Mesenchymal stem cell (in vitro differentiated cells and primary cell): ENCODE measurements around the gene NES.
"Not testable (repeated sequence)": the region's sequence is repeated elsewhere in the genome, so short reads cannot be mapped to it uniquely, and the experiment has no call there.

ENCODE experiments used
- DNase-seq: peaks from one replicate; pipeline ENCODE4 v3.0.0-alpha.2; 2013
- H2AFZ ChIP-seq: one replicate; pipeline ENCODE4 v1.6.1; 2013; ENCODE audit warnings: low read depth, mild to moderate bottlenecking, control low read depth, inconsistent platforms, low read length, moderate library complexity
- H2AK5ac ChIP-seq: 2 replicates; pipeline ENCODE4 v1.6.1; 2013; ENCODE audit warnings: low read length, moderate library complexity, mild to moderate bottlenecking, inconsistent platforms; ENCODE audit not compliant: severe bottlenecking
- H2BK120ac ChIP-seq: one replicate; pipeline ENCODE4 v1.6.1; 2013; ENCODE audit warnings: low read depth, mild to moderate bottlenecking, inconsistent platforms, low read length, moderate library complexity
- H2BK12ac ChIP-seq, 2 experiments: one replicate each; pipeline ENCODE4 v1.6.1; 2013; ENCODE audit warnings: inconsistent platforms in 2 of 2, low read length in 2 of 2, mild to moderate bottlenecking in 2 of 2, moderate library complexity in 2 of 2, control low read depth in 1 of 2
- H2BK15ac ChIP-seq: one replicate; pipeline ENCODE4 v1.6.1; 2013; ENCODE audit warnings: mild to moderate bottlenecking, low read depth, inconsistent platforms; ENCODE audit not compliant: poor library complexity, severe bottlenecking
- H2BK5ac ChIP-seq: 2 replicates; pipeline ENCODE4 v1.6.1; 2013; ENCODE audit warnings: low read depth, mild to moderate bottlenecking, low read length, control low read depth, inconsistent platforms; ENCODE audit not compliant: poor library complexity, severe bottlenecking
- H3K14ac ChIP-seq, 2 experiments: one replicate each; pipeline ENCODE4 v1.6.1; 2013; ENCODE audit warnings: inconsistent platforms in 2 of 2, low read length in 2 of 2, control low read depth in 1 of 2, mild to moderate bottlenecking in 1 of 2, moderate library complexity in 1 of 2
- H3K18ac ChIP-seq, 2 experiments: one replicate each; pipeline ENCODE4 v1.6.1; 2013; ENCODE audit warnings: inconsistent platforms in 2 of 2, low read length in 2 of 2, control low read depth in 1 of 2, low read depth in 1 of 2, mild to moderate bottlenecking in 1 of 2
- H3K23ac ChIP-seq, 2 experiments: one replicate each; pipeline ENCODE4 v1.6.1; 2013; ENCODE audit warnings: inconsistent platforms in 2 of 2, low read length in 2 of 2, mild to moderate bottlenecking in 2 of 2, moderate library complexity in 2 of 2, control low read depth in 1 of 2
- H3K27ac ChIP-seq: 2 replicates; pipeline ENCODE4 v1.5.1; 2013; ENCODE audit warnings: mild to moderate bottlenecking, moderate library complexity, low read length, control low read depth, inconsistent platforms; ENCODE audit not compliant: poor library complexity, severe bottlenecking
- H3K27me3 ChIP-seq, 2 experiments: 2 replicates each; pipeline versions ENCODE4 v1.6.1 to v1.7.0; 2013; ENCODE audit warnings: low read length in 2 of 2, mild to moderate bottlenecking in 2 of 2, moderate library complexity in 2 of 2, control low read depth in 1 of 2, inconsistent platforms in 1 of 2; ENCODE audit not compliant: control insufficient read depth in 1 of 2, insufficient read depth in 1 of 2
- H3K36me3 ChIP-seq, 2 experiments: 2 replicates each; pipeline versions ENCODE4 v1.6.1 to v1.7.0; 2013; ENCODE audit warnings: low read length in 2 of 2, control low read depth in 1 of 2, inconsistent platforms in 1 of 2, low read depth in 1 of 2, mild to moderate bottlenecking in 1 of 2; ENCODE audit not compliant: insufficient read depth in 2 of 2, control insufficient read depth in 1 of 2
- H3K4ac ChIP-seq, 2 experiments: one replicate each; pipeline ENCODE4 v1.6.1; 2013; ENCODE audit warnings: inconsistent platforms in 2 of 2, low read length in 2 of 2, mild to moderate bottlenecking in 2 of 2, moderate library complexity in 2 of 2, control low read depth in 1 of 2, low read depth in 1 of 2
- H3K4me1 ChIP-seq: 2 replicates; pipeline ENCODE4 v1.6.1; 2013; ENCODE audit warnings: low read depth, low read length, control low read depth; ENCODE audit not compliant: control insufficient read depth, insufficient read depth
- H3K4me2 ChIP-seq: 2 replicates; pipeline ENCODE4 v1.6.1; 2013; ENCODE audit warnings: low read length, mild to moderate bottlenecking, inconsistent platforms; ENCODE audit not compliant: poor library complexity, severe bottlenecking
- H3K4me3 ChIP-seq, 2 experiments: 2 replicates each; pipeline versions ENCODE4 v1.5.1 to v1.7.0; 2013; ENCODE audit warnings: low read length in 2 of 2, mild to moderate bottlenecking in 2 of 2, control low read depth in 1 of 2, low read depth in 1 of 2; ENCODE audit not compliant: insufficient read depth in 1 of 2
- H3K79me1 ChIP-seq: replicated peaks from 2 replicates; pipeline ENCODE4 v1.6.1; 2013; ENCODE audit warnings: mild to moderate bottlenecking, control low read depth, low read length, inconsistent platforms; ENCODE audit not compliant: poor library complexity, severe bottlenecking
- H3K9ac ChIP-seq: 2 replicates; pipeline ENCODE4 v1.7.0; 2013; ENCODE audit warnings: mild to moderate bottlenecking, low read length, moderate library complexity
- H3K9me3 ChIP-seq: 2 replicates; pipeline ENCODE4 v1.7.0; 2013; ENCODE audit warnings: mild to moderate bottlenecking, low read length; ENCODE audit not compliant: control insufficient read depth
- H4K8ac ChIP-seq: one replicate; pipeline ENCODE4 v1.6.1; 2013; ENCODE audit warnings: inconsistent platforms, mild to moderate bottlenecking, low read length, moderate library complexity
- H4K91ac ChIP-seq: one replicate; pipeline ENCODE4 v1.6.1; 2013; ENCODE audit warnings: mild to moderate bottlenecking, low read length, inconsistent platforms
- WGBS: methylation state at CpG from one replicate; pipeline ENCODE4 v1.1.7; 2013; ENCODE audit warnings: mixed read lengths; 5-methylcytosine and 5-hydroxymethylcytosine counted together

Gene NES

GRCh38 chr1:156631152-156631551 is 46.1 kb downstream of the NES start:
- H3K9ac ChIP-seq, DNase-seq, H4K8ac ChIP-seq, H2BK15ac ChIP-seq, H4K91ac ChIP-seq, H3K4me1 ChIP-seq, H3K23ac ChIP-seq, H3K4ac ChIP-seq, H2BK12ac ChIP-seq, H2BK5ac ChIP-seq, H3K27ac ChIP-seq, H2AFZ ChIP-seq, H3K9me3 ChIP-seq, H3K4me2 ChIP-seq, H2AK5ac ChIP-seq, H3K79me1 ChIP-seq, H2BK120ac ChIP-seq, H3K36me3 ChIP-seq, H3K4me3 ChIP-seq, H3K14ac ChIP-seq, H3K18ac ChIP-seq: not testable (repeated sequence)
- H3K27me3 ChIP-seq = peaks cover 63 to 84% of the 10 kb centered on the region in 2 experiments
- 53% methylated on average over 5 of the region's 9 CpGs for WGBS

GRCh38 chr1:156629823-156630449 is 47.3 kb downstream of the NES start:
- H4K91ac ChIP-seq = no peak overlapping the region
- H2BK5ac ChIP-seq = no peak overlapping the region
- DNase-seq = no peak
- H2BK15ac ChIP-seq = no peak overlapping the region
- no peak overlapping the region for H3K9ac ChIP-seq
- no peak overlapping the region for H3K4ac ChIP-seq
- H3K14ac ChIP-seq = no peak overlapping the region
- no peaks in the 10 kb centered on the region for H3K9me3 ChIP-seq
- H2BK12ac ChIP-seq = no peak overlapping the region
- WGBS = 85% methylated on average over 6 of the region's 8 CpGs
- H3K79me1 ChIP-seq = no peaks in the 10 kb centered on the region
- H3K18ac ChIP-seq = no peak overlapping the region
- H3K4me3 ChIP-seq = no peak overlapping the region
- no peak overlapping the region for H2AK5ac ChIP-seq
- H3K4me2 ChIP-seq = no peak overlapping the region
- H2AFZ ChIP-seq = no peak overlapping the region
- H3K23ac ChIP-seq = no peak overlapping the region
- no peak overlapping the region for H2BK120ac ChIP-seq
- peaks cover 63 to 84% of the 10 kb centered on the region in 2 experiments for H3K27me3 ChIP-seq
- H3K36me3 ChIP-seq = no peaks in the 10 kb centered on the region
- peaks cover 8% of the 10 kb centered on the region for H3K4me1 ChIP-seq
- no peak overlapping the region for H3K27ac ChIP-seq
- H4K8ac ChIP-seq = no peak overlapping the region

- Histone ChIP-seq H4K91ac (no peak overlapping the region), H2BK12ac (no peak overlapping the region), H3K27ac (no peak overlapping the region), H3K9me3 (no peaks in the 10 kb centered on the region), H3K4ac (no peak overlapping the region), H3K36me3 (no peaks in the 10 kb centered on the region), H2AK5ac (no peak overlapping the region), H3K79me1 (no peaks in the 10 kb centered on the region), H3K9ac (no peak overlapping the region), H2BK120ac (no peak overlapping the region), H3K18ac (no peak overlapping the region), H3K14ac (no peak overlapping the region), H3K27me3 (peaks cover 63 to 82% of the 10 kb centered on the region in 2 experiments), H3K4me3 (no peak overlapping the region), H2AFZ (no peak overlapping the region), H3K4me2 (no peak overlapping the region), H3K23ac (no peak overlapping the region), H4K8ac (no peak overlapping the region), H2BK5ac (no peak overlapping the region), H2BK15ac (no peak overlapping the region), H3K4me1 (peaks cover 19% of the 10 kb centered on the region)
- peak; percentile 74 for DNase-seq
- 77% methylated on average over 2 of the region's 2 CpGs for WGBS
Measured at GRCh38 chr1:156627313-156627880, 49.8 kb downstream of the NES start.

GRCh38 chr1:156626079-156626438 is 51.1 kb downstream of the NES start:
- no peak overlapping the region for H2BK12ac ChIP-seq
- WGBS = 42% methylated on average over 4 of the region's 4 CpGs

More at GRCh38 chr1:156626079-156626438, 51.1 kb downstream of the NES start:
- Histone ChIP-seq H3K9ac (no peak overlapping the region), H2BK120ac (no peak overlapping the region), H3K4me3 (no peak overlapping the region), H2AFZ (no peak overlapping the region), H3K14ac (no peak overlapping the region), H3K18ac (no peak overlapping the region), H2BK5ac (no peak overlapping the region), H2AK5ac (no peak overlapping the region), H3K4ac (no peak overlapping the region), H3K79me1 (no peaks in the 10 kb centered on the region), H3K23ac (no peak overlapping the region), H3K4me1 (peaks cover 19% of the 10 kb centered on the region), H3K4me2 (no peak overlapping the region), H3K9me3 (no peaks in the 10 kb centered on the region), H3K27ac (no peak overlapping the region), H3K36me3 (no peaks in the 10 kb centered on the region), H2BK15ac (no peak overlapping the region), H4K8ac (no peak overlapping the region), H3K27me3 (peaks cover 65 to 84% of the 10 kb centered on the region in 2 experiments), H4K91ac (no peak overlapping the region)
- DNase-seq = no peak
